Measurements from ENCODE around the gene TBL1Y.
"Not testable (repeated sequence)": the region's sequence is repeated elsewhere in the genome, so short reads cannot be mapped to it uniquely, and the experiment has no call there.

GRCh38 chrY:7052461-7052860, 142.0 kb downstream of the TBL1Y start:
- TF ChIP-seq POLR2AphosphoS5 (IDR thresholded peaks at IDR 0.05; ENCODE audit: low read depth); CTCF (IDR thresholded peaks at IDR 0.05; ENCODE audit: insufficient read depth, low read length); GABPA (IDR thresholded peaks at IDR 0.05; ENCODE audit: low read depth); SPI1 (IDR thresholded peaks at IDR 0.05; ENCODE audit: borderline replicate concordance, low read depth); REST (IDR thresholded peaks at IDR 0.05; ENCODE audit: insufficient replicate concordance, low read depth): not testable (repeated sequence)

All from HL-60 (cell line).